Measurements from ENCODE around the gene PIGK. TPM values are rescaled to one million over a fixed set of nuclear protein-coding genes. Genes with fewer than 3 reads are reported as not detected.

PIGK gene
- total RNA-seq, 1 donor from 2014 or later, result 32.5 TPM

GRCh38 chr1:77121503-77121902, 97.7 kb downstream of the PIGK start:
- intact Hi-C loops (cut with DNase I), result no loop called here
- DNase-seq (ENCODE audit: low spot score) (no peak), ATAC-seq (no peak)

DNA sequence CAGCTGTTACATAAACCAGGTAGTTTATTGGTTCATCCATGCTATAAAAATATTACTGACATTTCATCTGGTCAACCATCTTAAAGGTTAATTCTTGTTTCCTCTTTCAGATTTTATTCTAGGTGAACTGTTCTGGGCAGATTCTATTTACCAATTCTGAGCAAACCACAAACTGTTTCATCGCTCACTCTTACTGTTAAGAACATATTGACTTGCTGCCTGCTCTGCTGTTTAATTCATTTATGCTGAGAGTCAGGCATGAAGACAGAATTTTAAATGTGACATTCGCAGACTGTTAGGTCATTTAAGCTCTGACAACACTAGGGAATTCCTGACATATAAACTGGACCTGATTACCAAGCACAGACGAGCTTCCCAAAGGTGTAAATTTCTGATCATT, 98.3 kb downstream of the PIGK start:
- intact Hi-C loops (cut with DNase I), result no loop called here
- ATAC-seq (no peak), DNase-seq (ENCODE audit: low spot score) (no peak)

DNA sequence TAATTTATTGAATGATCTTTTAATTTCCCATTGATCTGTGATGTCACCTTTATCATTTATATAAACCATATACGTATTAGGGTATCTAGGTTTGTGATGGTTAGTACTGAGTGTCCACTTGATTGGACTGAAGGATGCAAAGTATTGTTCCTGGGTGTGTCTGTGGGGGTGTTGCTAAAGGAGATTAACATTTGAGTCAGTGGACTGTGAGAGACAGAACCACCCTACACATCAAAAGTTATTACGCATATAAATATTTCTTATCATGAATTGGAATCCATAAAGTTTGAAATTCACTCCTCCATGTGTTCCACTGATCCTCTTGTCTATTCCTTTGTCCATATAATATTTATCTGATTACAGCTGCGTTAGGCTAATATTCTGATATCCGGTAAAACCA, 100.5 kb downstream of the PIGK start:
- DNase-seq (ENCODE audit: low spot score) (no peak), ATAC-seq (no peak)
- intact Hi-C loops (cut with DNase I), result no loop called here

- no peak for ATAC-seq
- DNase-seq (ENCODE audit: low spot score), result no peak
These were observed 114.6 kb downstream of the PIGK start for GRCh38 chr1:77104672-77105071.

GRCh38 chr1:77103486-77103885, 115.7 kb downstream of the PIGK start:
- intact Hi-C loops (cut with DNase I), result no loop called here
- ATAC-seq, result no peak
- no peak for DNase-seq (ENCODE audit: low spot score)

More at GRCh38 chr1:77104672-77105071, 114.6 kb downstream of the PIGK start:
- intact Hi-C loops (cut with DNase I), result no loop called here

DNA sequence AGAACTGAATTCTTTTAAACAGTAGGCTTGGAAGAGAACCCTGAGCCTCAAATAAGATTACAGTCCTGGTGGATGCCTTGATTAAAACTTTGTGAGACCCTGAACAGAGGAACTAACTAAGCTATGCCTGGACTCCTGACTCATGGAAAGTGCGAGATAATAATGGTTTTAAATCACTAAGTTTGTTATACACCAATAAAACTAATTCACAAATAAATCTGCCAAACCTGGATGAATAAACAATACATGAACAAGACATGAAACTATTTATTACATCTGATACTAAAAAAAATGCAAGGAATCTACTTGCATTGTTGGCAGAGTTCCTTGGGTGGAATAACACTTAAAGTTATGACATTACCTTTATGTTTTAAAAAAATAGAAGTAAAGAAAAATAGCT, 118.4 kb downstream of the PIGK start:
- ATAC-seq (no peak), DNase-seq (ENCODE audit: low spot score) (no peak)
- intact Hi-C loops (cut with DNase I), result no loop called here

- no peak for DNase-seq (ENCODE audit: low spot score)
- intact Hi-C loops (cut with DNase I), result no loop called here
- no peak for ATAC-seq
These were observed 122.6 kb downstream of the PIGK start for GRCh38 chr1:77096496-77097255.

DNA sequence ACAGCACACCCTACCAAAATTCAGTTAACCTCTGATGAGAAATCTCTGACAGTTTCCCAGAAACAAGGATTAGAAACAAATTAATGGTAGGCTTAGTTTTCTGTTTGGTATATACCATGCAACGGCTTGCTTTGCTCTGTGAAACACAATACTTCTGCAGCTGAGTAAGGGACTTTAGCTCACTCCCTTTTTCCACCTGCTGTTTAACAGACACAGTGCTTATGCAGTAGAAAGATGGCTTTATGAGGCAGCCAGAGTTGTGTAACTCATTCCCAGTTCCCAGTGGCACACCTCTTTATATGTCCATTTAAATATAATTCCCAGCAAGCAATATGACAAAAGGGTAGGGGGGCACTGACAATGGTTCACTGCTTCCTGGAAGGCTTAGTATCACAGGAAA, 124.0 kb downstream of the PIGK start:
- ATAC-seq, result no peak
- intact Hi-C loops (cut with DNase I), result no loop called here
- DNase-seq (ENCODE audit: low spot score), result no peak

GRCh38 chr1:77089756-77090155, 129.5 kb downstream of the PIGK start:
- DNase-seq (ENCODE audit: low spot score) (no peak), ATAC-seq (no peak)
- intact Hi-C loops (cut with DNase I), result no loop called here

DNA sequence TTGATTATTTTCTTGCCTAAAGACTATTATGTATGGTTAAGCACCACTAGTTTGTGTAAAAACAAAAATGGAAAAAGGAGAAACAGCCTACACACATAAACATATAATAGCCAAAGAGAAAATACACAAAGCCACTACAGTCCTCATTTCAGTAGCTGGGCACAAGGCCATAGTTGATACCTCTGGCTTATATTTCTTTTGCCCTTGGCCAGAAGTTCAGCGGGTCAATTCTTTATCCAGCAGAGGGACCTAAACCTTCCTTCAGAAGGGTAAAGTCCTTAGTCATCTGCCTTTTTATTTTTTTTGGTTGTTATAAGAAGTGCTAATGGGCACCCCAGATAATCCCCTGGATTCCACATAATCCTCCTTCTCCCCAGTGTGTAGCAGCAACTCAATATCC, 134.1 kb downstream of the PIGK start:
- intact Hi-C loops (cut with DNase I), result no loop called here
- no peak for ATAC-seq

DNA sequence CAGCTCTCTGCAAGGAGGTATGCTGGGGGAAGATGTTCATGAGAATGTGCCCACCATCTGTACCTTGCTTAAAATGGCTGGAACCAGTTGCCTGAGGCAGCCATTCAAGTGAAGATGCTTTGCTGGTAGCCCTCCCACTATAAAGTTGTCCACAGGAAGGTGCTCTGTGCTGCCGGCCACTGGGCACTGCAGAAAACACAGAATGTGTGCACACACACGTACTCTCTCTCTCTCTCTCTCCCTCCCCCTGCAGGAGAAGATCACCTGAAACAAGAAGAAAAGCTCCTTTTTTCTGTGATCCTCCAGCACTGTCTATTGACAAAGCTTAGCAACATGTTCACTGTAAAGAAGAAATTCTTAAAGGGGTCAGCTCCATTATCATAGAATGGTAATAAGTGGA, 134.8 kb downstream of the PIGK start:
- intact Hi-C loops (cut with DNase I), result no loop called here
- ATAC-seq, result no peak
- DNase-seq (ENCODE audit: low spot score), result no peak

More for the DNA sequence above, 134.1 kb downstream of the PIGK start:
- DNase-seq (ENCODE audit: low spot score), result no peak

GRCh38 chr1:77081834-77082233, 137.4 kb downstream of the PIGK start:
- DNase-seq (ENCODE audit: low spot score) (no peak), ATAC-seq (no peak)
- intact Hi-C loops (cut with DNase I), result no loop called here

- ATAC-seq (no peak), DNase-seq (ENCODE audit: low spot score) (no peak)
- intact Hi-C loops (cut with DNase I), result no loop called here
These were observed 142.5 kb downstream of the PIGK start for GRCh38 chr1:77076759-77077158.

DNA sequence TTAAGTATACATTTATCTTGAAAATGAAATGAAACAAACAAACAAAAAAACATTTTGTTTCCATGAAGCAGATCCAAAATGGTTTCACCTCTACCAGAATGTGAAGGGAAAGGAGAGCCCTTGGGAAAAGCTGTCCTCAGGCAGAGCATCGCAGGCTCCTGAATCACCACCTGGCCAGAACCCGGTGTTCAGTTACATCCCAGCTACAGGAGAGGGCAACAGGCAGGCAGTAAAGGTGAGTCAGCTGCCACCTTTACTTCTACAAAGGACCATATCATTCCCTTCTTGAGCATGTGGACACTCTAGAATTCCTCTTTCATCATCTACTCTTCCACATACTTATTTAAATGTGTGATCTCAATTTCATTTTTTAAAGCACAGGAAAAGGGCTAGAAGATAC, 151.2 kb downstream of the PIGK start:
- DNase-seq (ENCODE audit: low spot score), result no peak
- intact Hi-C loops (cut with DNase I), result no loop called here
- ATAC-seq, result no peak

DNA sequence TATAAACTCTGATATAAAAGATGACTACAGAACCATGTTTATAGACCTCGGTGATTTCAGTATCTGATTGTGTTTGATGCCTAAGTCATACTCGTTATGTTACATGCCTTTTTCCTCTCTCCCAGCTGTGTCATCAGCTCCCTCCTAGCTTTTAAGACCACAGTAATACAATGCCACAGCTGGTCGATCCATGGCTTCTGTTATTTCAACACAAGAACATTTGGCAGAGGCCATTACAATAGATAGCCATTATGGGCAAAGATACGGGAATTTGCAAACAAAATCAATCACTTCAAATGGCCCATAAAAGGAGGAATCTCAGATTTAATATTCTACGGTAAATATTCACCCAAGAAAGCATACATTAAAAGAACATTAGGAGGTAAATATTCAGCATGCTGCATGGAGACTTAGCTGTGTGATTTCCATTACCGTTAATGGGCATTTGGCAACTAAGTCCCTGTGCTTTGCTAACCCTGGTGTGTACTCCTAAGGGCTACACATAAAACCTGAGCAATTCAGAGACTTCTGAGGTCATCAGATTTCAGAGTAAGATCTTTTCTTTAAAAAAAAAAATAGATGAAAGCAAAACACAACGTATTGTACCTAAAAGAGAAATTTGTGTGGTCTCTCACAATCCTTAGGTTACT, 153.4 kb downstream of the PIGK start:
- DNase-seq (ENCODE audit: low spot score) (no peak), ATAC-seq (no peak)
- intact Hi-C loops (cut with DNase I), result no loop called here

DNA sequence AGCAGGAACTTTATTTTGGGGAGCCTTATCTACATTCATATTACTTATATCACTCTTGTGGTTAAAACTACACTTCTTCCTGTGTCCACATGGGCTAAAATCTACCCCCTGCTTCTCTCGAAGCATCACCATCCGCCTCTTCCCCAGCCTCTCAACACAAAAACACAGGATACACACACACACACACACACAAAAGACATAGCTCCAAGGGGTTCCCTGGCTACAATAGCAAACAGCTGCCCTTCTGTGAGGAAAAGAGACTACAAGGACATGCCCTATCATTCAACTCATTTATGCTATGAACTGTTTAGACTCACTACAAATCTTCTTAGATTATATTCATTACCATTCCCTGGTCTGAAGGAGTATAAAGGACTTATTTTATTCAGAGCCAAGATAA, 155.0 kb downstream of the PIGK start:
- DNase-seq (ENCODE audit: low spot score), result no peak
- no peak for ATAC-seq
- intact Hi-C loops (cut with DNase I), result no loop called here

GRCh38 chr1:77063118-77063517, 156.1 kb downstream of the PIGK start:
- ATAC-seq (no peak), DNase-seq (ENCODE audit: low spot score) (no peak)
- intact Hi-C loops (cut with DNase I), result no loop called here

DNA sequence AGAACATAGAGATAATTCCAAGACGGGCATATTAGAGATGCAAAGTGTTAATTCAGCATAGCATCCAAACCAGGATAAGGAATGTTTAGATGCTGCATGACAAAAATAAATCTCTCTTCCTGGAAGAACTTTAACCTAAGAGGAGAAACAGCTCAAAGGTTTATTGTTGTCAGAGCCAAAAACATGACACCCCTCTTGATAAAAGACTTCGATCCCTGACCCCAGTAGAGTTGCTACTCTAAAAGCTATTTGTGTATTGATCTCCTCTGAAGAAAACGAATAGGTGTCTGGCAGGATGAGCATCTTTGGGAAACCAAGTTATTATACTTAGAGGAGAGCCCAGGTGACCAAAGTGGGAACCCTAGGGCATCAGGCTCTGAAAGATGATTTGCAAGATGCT, 158.1 kb downstream of the PIGK start:
- DNase-seq (ENCODE audit: low spot score) (no peak), ATAC-seq (no peak)
- intact Hi-C loops (cut with DNase I), result no loop called here

- no peak for ATAC-seq
These were observed 159.2 kb downstream of the PIGK start for GRCh38 chr1:77060000-77060399.

GRCh38 chr1:77057994-77058585, 161.1 kb downstream of the PIGK start:
- intact Hi-C loops (cut with DNase I), result no loop called here
- no peak for DNase-seq (ENCODE audit: low spot score)
- no peak for ATAC-seq

More at GRCh38 chr1:77060000-77060399, 159.2 kb downstream of the PIGK start:
- no peak for DNase-seq (ENCODE audit: low spot score)
- intact Hi-C loops (cut with DNase I), result no loop called here
